ENCODE measurements around the gene HAX1.

HAX1 gene

GRCh38 chr1:154288661-154289060 lies 16.2 kb downstream of the HAX1 start:
- Histone ChIP-seq H4K20me1 (ENCODE audit: insufficient read depth) (no peaks in the 10 kb centered on the region), H3K4me3 (IDR thresholded peaks at IDR 0.05; ENCODE audit: insufficient read depth, low read depth, low read length) (no peak overlapping the region), H2AFZ (ENCODE audit: low read depth) (no peak overlapping the region), H3K9ac (no peak overlapping the region), H3K36me3 (ENCODE audit: insufficient read depth) (no peaks in the 10 kb centered on the region), H3K4me2 (no peak overlapping the region), H3K27me3 (ENCODE audit: insufficient read depth, low read depth) (no peaks in the 10 kb centered on the region), H3K4me1 (ENCODE audit: low read depth, poor library complexity, severe bottlenecking) (no peaks in the 10 kb centered on the region), H3K79me2 (ENCODE audit: insufficient read depth, low read depth) (no peaks in the 10 kb centered on the region), H3K27ac (no peak overlapping the region)
- no peak for TF ChIP-seq CTCF (conservative IDR thresholded peaks at IDR 0.05; ENCODE audit: low read depth, low read length)

- Histone ChIP-seq H4K20me1 (ENCODE audit: insufficient read depth) (no peaks in the 10 kb centered on the region), H3K36me3 (ENCODE audit: insufficient read depth) (no peaks in the 10 kb centered on the region), H3K27me3 (ENCODE audit: insufficient read depth, low read depth) (no peaks in the 10 kb centered on the region), H3K9ac (no peak overlapping the region), H3K79me2 (ENCODE audit: insufficient read depth, low read depth) (no peaks in the 10 kb centered on the region), H3K27ac (no peak overlapping the region), H3K4me2 (no peak overlapping the region), H3K4me1 (ENCODE audit: low read depth, poor library complexity, severe bottlenecking) (no peaks in the 10 kb centered on the region), H2AFZ (ENCODE audit: low read depth) (no peak overlapping the region), H3K4me3 (IDR thresholded peaks at IDR 0.05; ENCODE audit: insufficient read depth, low read depth, low read length) (no peak overlapping the region)
- TF ChIP-seq CTCF (conservative IDR thresholded peaks at IDR 0.05; ENCODE audit: low read depth, low read length), result no peak
Observed at GRCh38 chr1:154290921-154291320, 18.5 kb downstream of the HAX1 start.

GRCh38 chr1:154295408-154296235 lies 23.2 kb downstream of the HAX1 start:
- Histone ChIP-seq H2AFZ (ENCODE audit: low read depth) (no peak overlapping the region), H3K79me2 (ENCODE audit: insufficient read depth, low read depth) (no peaks in the 10 kb centered on the region), H4K20me1 (ENCODE audit: insufficient read depth) (no peaks in the 10 kb centered on the region), H3K4me2 (no peak overlapping the region), H3K4me3 (IDR thresholded peaks at IDR 0.05; ENCODE audit: insufficient read depth, low read depth, low read length) (no peak overlapping the region), H3K9ac (no peak overlapping the region), H3K27me3 (ENCODE audit: insufficient read depth, low read depth) (no peaks in the 10 kb centered on the region), H3K4me1 (ENCODE audit: low read depth, poor library complexity, severe bottlenecking) (no peaks in the 10 kb centered on the region), H3K27ac (no peak overlapping the region), H3K36me3 (ENCODE audit: insufficient read depth) (no peaks in the 10 kb centered on the region)
- TF ChIP-seq CTCF (conservative IDR thresholded peaks at IDR 0.05; ENCODE audit: low read depth, low read length), result no peak

- H3K27me3 ChIP-seq (ENCODE audit: insufficient read depth, low read depth), result no peaks in the 10 kb centered on the region
- H3K9ac ChIP-seq, result no peak overlapping the region
- no peaks in the 10 kb centered on the region for H4K20me1 ChIP-seq (ENCODE audit: insufficient read depth)
- H3K79me2 ChIP-seq (ENCODE audit: insufficient read depth, low read depth), result no peaks in the 10 kb centered on the region
- no peak overlapping the region for H3K4me2 ChIP-seq
- H3K36me3 ChIP-seq (ENCODE audit: insufficient read depth), result no peaks in the 10 kb centered on the region
- H3K4me1 ChIP-seq (ENCODE audit: low read depth, poor library complexity, severe bottlenecking), result no peaks in the 10 kb centered on the region
- no peak overlapping the region for H2AFZ ChIP-seq (ENCODE audit: low read depth)
- no peak for TF ChIP-seq CTCF (conservative IDR thresholded peaks at IDR 0.05; ENCODE audit: low read depth, low read length)
- H3K4me3 ChIP-seq (IDR thresholded peaks at IDR 0.05; ENCODE audit: insufficient read depth, low read depth, low read length), result no peak overlapping the region
- H3K27ac ChIP-seq, result no peak overlapping the region
Observed at GRCh38 chr1:154301582-154301981, 29.2 kb downstream of the HAX1 start.
